HG03558 (cell line): ENCODE results near the gene GLIS1.

Experiments
- ATAC-seq: cut with Tn5 transposase; IDR thresholded peaks from one replicate; pipeline ENCODE4 v1.9.1; 2021; ENCODE audit warnings: moderate number of reproducible peaks; ENCODE audit not compliant: unreplicated experiment; ENCODE audit errors: extremely low read depth

Gene GLIS1

GRCh38 chr1:53587252-53587988 lies 151.5 kb downstream of the GLIS1 start:
- ATAC-seq = no peak

- no peak for ATAC-seq
Observed at GRCh38 chr1:53586765-53587164, 152.2 kb downstream of the GLIS1 start.

- ATAC-seq = no peak
Observed at GRCh38 chr1:53585565-53585964, 153.4 kb downstream of the GLIS1 start.

- ATAC-seq = no peak
Observed at GRCh38 chr1:53585129-53585528, 153.8 kb downstream of the GLIS1 start.

GRCh38 chr1:53584777-53585107 lies 154.2 kb downstream of the GLIS1 start:
- no peak for ATAC-seq

GRCh38 chr1:53583868-53584776 lies 154.8 kb downstream of the GLIS1 start:
- ATAC-seq = no peak

GRCh38 chr1:53583021-53583867 lies 155.7 kb downstream of the GLIS1 start:
- ATAC-seq = no peak

- no peak for ATAC-seq
Observed at GRCh38 chr1:53582211-53583020, 156.5 kb downstream of the GLIS1 start.

- ATAC-seq = no peak
Observed at GRCh38 chr1:53581476-53581875, 157.5 kb downstream of the GLIS1 start.

GRCh38 chr1:53580739-53581475 lies 158.1 kb downstream of the GLIS1 start:
- ATAC-seq = no peak

- ATAC-seq = no peak
Observed at GRCh38 chr1:53580009-53580400, 159.0 kb downstream of the GLIS1 start.

GRCh38 chr1:53579221-53580008 lies 159.5 kb downstream of the GLIS1 start:
- no peak for ATAC-seq

- ATAC-seq = no peak
Observed at GRCh38 chr1:53578358-53578757, 160.6 kb downstream of the GLIS1 start.

GRCh38 chr1:53577761-53578100 lies 161.2 kb downstream of the GLIS1 start:
- ATAC-seq = no peak

GRCh38 chr1:53576866-53577760 lies 161.9 kb downstream of the GLIS1 start:
- no peak for ATAC-seq

GRCh38 chr1:53576381-53576801 lies 162.6 kb downstream of the GLIS1 start:
- no peak for ATAC-seq

- ATAC-seq = no peak
Observed at GRCh38 chr1:53575955-53576320, 163.0 kb downstream of the GLIS1 start.
